NT2/D1 (cell line): ENCODE measurements around the gene BANF1.

Experiments used
- DNase-seq: peaks from one replicate; pipeline ENCODE4 v3.0.0-alpha.2; 2011; ENCODE audit warnings: low read depth, low spot score
- H3K27me3 ChIP-seq: 2 replicates; pipeline ENCODE4 v1.6.0; 2011; ENCODE audit warnings: mild to moderate bottlenecking; ENCODE audit not compliant: insufficient read length, insufficient read depth
- H3K36me3 ChIP-seq: 2 replicates; pipeline ENCODE4 v1.6.1; 2011; ENCODE audit warnings: mild to moderate bottlenecking, low read length, mixed read lengths; ENCODE audit not compliant: insufficient read depth, insufficient read length
- H3K4me1 ChIP-seq: 2 replicates; pipeline ENCODE4 v1.5.1; 2011; ENCODE audit not compliant: insufficient read depth, insufficient read length
- H3K4me3 ChIP-seq: 2 replicates; pipeline ENCODE4 v1.5.1; 2011; ENCODE audit warnings: low read depth; ENCODE audit not compliant: insufficient read length
- H3K9ac ChIP-seq: 2 replicates; pipeline ENCODE4 v1.6.0; 2011; ENCODE audit warnings: low read depth; ENCODE audit not compliant: insufficient read length
- H3K9me3 ChIP-seq: 2 replicates; pipeline ENCODE4 v1.5.1; 2011; ENCODE audit warnings: mild to moderate bottlenecking, low read length; ENCODE audit not compliant: insufficient read depth
- SUZ12 ChIP-seq: IDR thresholded peaks from 2 replicates; pipeline ENCODE4 v1.6.1; 2011; ENCODE audit not compliant: insufficient read length, insufficient read depth; ENCODE audit errors: extremely low read depth
- YY1 ChIP-seq: IDR thresholded peaks from 2 replicates; pipeline ENCODE4 v1.6.1; 2011; ENCODE audit not compliant: insufficient read length, insufficient read depth
- ZNF274 ChIP-seq: IDR thresholded peaks from 2 replicates; pipeline ENCODE4 v1.6.1; 2011; ENCODE audit warnings: mild to moderate bottlenecking, low read depth, low read length

Gene BANF1

GRCh38 chr11:65992056-65992455 is 10.2 kb upstream of the BANF1 start:
- Histone ChIP-seq H3K27me3 (no peaks in the 10 kb centered on the region), H3K36me3 (peaks cover 24% of the 10 kb centered on the region), H3K9me3 (no peaks in the 10 kb centered on the region), H3K4me1 (no peaks in the 10 kb centered on the region), H3K4me3 (no peak overlapping the region), H3K9ac (no peak overlapping the region)
- DNase-seq = no peak
- TF ChIP-seq ZNF274 (no peak), SUZ12 (no peak), YY1 (no peak)

- peaks cover 2% of the 10 kb centered on the region for H3K4me1 ChIP-seq
- no peaks in the 10 kb centered on the region for H3K9me3 ChIP-seq
- no peak overlapping the region for H3K4me3 ChIP-seq
- H3K36me3 ChIP-seq = peaks cover 51% of the 10 kb centered on the region
- TF ChIP-seq SUZ12 (no peak), ZNF274 (no peak), YY1 (no peak)
- no peak overlapping the region for H3K9ac ChIP-seq
- no peak for DNase-seq
- H3K27me3 ChIP-seq = no peaks in the 10 kb centered on the region
Observed at GRCh38 chr11:65997286-65997685, 5.0 kb upstream of the BANF1 start.

- Histone ChIP-seq H3K4me3 (peak overlapping the region; percentile 83), H3K27me3 (no peaks in the 10 kb centered on the region), H3K4me1 (peaks cover 7% of the 10 kb centered on the region), H3K9ac (peak overlapping the region; percentile 83), H3K9me3 (no peaks in the 10 kb centered on the region), H3K36me3 (peaks cover 59% of the 10 kb centered on the region)
- TF ChIP-seq YY1 (no peak), SUZ12 (no peak)
- no peak for DNase-seq
Observed at GRCh38 chr11:66002648-66003225, 434 bp downstream of the BANF1 start.

DNA sequence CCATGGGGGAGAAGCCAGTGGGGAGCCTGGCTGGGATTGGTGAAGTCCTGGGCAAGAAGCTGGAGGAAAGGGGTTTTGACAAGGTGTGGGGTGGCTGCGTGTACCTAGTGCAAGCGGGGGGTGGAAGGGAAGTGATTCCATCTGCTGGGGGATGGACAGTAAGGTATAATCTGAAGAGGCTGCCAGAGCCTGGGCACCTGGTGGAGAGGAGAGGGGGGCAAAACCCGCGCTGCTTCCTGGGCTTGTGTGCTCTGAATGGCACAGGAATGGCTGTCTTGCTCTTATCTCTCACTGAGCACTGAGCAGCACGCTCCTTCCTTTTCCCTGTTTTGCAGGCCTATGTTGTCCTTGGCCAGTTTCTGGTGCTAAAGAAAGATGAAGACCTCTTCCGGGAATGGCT is 988 bp downstream of the BANF1 start:
- no peaks in the 10 kb centered on the region for H3K27me3 ChIP-seq
- H3K36me3 ChIP-seq = peaks cover 54% of the 10 kb centered on the region
- H3K4me1 ChIP-seq = peaks cover 8% of the 10 kb centered on the region
- peak overlapping the region; percentile 83 for H3K9ac ChIP-seq
- no peak for DNase-seq
- no peaks in the 10 kb centered on the region for H3K9me3 ChIP-seq
- TF ChIP-seq YY1 = no peak
- no peak for TF ChIP-seq ZNF274
- no peak for TF ChIP-seq SUZ12
- peak overlapping the region; percentile 83 for H3K4me3 ChIP-seq

GRCh38 chr11:66004186-66004585 is 1.9 kb downstream of the BANF1 start:
- Histone ChIP-seq H3K27me3 (no peaks in the 10 kb centered on the region), H3K9ac (no peak overlapping the region), H3K36me3 (peaks cover 45% of the 10 kb centered on the region), H3K9me3 (no peaks in the 10 kb centered on the region), H3K4me3 (no peak overlapping the region), H3K4me1 (peaks cover 8% of the 10 kb centered on the region)
- no peak for TF ChIP-seq ZNF274
- no peak for TF ChIP-seq YY1
- no peak for TF ChIP-seq SUZ12
- DNase-seq = no peak

DNA sequence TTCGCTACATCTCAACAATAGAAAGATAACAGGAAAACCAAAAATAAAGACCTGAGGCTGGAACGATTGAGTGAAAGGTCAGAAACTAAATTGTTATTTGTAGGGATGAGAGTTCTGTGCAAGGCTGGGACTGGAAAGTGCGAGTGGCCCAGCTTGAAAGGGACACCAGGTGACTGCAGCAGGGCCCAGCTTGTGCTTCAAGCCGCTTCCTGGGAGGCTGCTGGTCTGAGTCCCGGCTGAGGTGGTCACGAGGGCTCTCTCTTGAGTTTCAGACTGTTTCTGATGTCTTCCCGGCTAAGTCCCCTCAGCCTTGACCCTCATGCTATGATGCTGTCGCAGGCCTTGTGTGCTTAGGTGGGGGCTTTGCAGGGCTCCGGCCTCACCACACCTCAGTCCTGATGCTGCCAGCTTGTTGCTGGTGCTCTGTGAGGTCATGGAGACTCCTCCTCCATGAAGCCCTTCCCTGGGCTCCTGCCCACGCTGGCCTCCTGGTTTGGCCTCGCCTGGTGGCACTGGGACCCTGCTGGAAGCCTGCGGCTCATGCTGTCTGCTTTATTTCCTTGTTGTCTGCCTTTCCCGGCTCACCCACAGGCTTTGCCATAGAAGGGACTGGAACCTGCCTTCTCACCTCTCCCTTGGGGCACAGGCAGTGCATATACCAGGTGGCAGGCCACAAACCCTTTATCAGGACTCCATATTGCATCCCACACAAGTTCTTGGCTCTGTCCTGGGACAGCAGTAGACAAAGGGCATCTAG is 4.0 kb downstream of the BANF1 start:
- Histone ChIP-seq H3K9me3 (no peaks in the 10 kb centered on the region), H3K4me3 (no peak overlapping the region), H3K9ac (peak overlapping the region; percentile 3), H3K27me3 (no peaks in the 10 kb centered on the region), H3K4me1 (peaks cover 6% of the 10 kb centered on the region), H3K36me3 (peaks cover 31% of the 10 kb centered on the region)
- TF ChIP-seq YY1 (no peak), ZNF274 (no peak), SUZ12 (no peak)
- no peak for DNase-seq

- no peak overlapping the region for H3K4me3 ChIP-seq
- peak overlapping the region; percentile 3 for H3K9ac ChIP-seq
- H3K36me3 ChIP-seq = peaks cover 31% of the 10 kb centered on the region
- no peak for TF ChIP-seq YY1
- TF ChIP-seq SUZ12 = no peak
- TF ChIP-seq ZNF274 = no peak
- no peaks in the 10 kb centered on the region for H3K27me3 ChIP-seq
- no peaks in the 10 kb centered on the region for H3K9me3 ChIP-seq
- DNase-seq = no peak
- peaks cover 6% of the 10 kb centered on the region for H3K4me1 ChIP-seq
Observed at GRCh38 chr11:66006891-66007176, 4.5 kb downstream of the BANF1 start.

GRCh38 chr11:66007201-66007634 is 4.9 kb downstream of the BANF1 start:
- no peaks in the 10 kb centered on the region for H3K9me3 ChIP-seq
- no peak for DNase-seq
- H3K9ac ChIP-seq = no peak overlapping the region
- H3K4me1 ChIP-seq = peaks cover 6% of the 10 kb centered on the region
- no peak overlapping the region for H3K4me3 ChIP-seq
- peaks cover 31% of the 10 kb centered on the region for H3K36me3 ChIP-seq
- TF ChIP-seq SUZ12 = no peak
- no peaks in the 10 kb centered on the region for H3K27me3 ChIP-seq
